GM10266 (cell line): ENCODE measurements around the gene CADPS.

Experiments used
- DNase-seq: peaks from one replicate; pipeline ENCODE4 v3.0.0; 2012; ENCODE audit errors: extremely low spot score
- TF ChIP-seq, protein P1 (sequence below): IDR thresholded peaks from 2 replicates; pipeline ENCODE4 v1.5.1; 2012; ENCODE audit warnings: mild to moderate bottlenecking, low read depth; ENCODE audit not compliant: control insufficient read depth, insufficient read depth; ENCODE audit errors: missing control alignments

Gene CADPS

DNA sequence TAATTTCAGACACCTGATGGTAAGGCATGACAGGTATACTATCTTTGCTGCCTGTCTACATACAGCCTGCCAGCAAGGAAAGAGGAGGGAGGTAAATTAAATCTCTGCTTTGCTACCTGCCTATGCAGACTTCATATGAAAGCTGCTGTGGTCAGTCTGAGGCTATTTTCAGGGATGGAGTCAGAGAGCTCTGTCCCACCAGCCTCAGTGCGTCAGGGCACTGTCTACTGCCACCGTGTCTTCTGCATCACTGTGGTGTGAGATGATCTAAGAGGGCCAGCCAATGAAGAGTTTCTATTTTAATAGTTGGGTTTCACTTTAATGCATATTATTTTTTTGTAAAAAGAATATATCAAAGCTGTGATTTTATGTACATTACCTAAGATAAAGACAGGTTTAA lies 125.6 kb downstream of the CADPS start:
- TF ChIP-seq, protein P1, sequence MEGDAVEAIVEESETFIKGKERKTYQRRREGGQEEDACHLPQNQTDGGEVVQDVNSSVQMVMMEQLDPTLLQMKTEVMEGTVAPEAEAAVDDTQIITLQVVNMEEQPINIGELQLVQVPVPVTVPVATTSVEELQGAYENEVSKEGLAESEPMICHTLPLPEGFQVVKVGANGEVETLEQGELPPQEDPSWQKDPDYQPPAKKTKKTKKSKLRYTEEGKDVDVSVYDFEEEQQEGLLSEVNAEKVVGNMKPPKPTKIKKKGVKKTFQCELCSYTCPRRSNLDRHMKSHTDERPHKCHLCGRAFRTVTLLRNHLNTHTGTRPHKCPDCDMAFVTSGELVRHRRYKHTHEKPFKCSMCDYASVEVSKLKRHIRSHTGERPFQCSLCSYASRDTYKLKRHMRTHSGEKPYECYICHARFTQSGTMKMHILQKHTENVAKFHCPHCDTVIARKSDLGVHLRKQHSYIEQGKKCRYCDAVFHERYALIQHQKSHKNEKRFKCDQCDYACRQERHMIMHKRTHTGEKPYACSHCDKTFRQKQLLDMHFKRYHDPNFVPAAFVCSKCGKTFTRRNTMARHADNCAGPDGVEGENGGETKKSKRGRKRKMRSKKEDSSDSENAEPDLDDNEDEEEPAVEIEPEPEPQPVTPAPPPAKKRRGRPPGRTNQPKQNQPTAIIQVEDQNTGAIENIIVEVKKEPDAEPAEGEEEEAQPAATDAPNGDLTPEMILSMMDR = no peak
- no peak for DNase-seq

DNA sequence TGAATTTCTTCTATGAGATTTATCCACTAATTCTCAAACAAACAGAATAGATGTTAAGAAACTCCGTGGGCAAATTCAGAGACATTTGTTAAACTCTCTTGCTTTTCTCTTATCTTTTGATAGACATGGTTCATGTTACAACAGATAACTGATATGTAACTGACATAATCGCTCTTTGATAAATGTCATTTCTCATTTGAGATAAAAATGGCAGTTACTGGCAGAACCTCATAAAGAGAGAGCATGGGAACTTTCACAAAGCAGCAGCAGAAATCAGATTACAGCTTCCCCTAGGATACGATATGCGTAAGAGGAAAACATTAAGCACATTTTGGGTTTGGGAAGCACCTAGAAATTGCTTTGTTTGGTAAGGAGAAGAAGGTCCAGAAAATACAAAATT lies 126.1 kb downstream of the CADPS start:
- TF ChIP-seq, protein P1 = no peak
- DNase-seq = no peak

DNA sequence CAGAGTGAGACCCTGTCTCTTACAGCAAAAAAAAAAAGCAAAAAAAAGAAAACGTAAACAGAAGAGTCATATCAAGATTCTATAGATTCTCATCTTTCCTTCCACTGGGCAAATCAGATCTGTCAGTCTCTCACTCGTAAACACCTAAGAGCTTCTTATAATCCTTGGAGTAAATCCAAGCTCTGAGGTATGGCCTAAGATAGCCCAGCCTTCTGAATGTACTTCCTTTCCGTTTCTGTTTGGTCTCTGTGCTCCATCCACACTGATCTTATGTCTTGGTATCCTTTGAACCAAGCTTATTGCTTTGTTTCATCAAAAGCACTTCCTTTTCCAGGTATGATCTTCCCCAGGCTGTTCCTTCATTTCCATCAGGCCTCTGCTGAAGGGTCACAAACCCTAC lies 137.8 kb downstream of the CADPS start:
- TF ChIP-seq, protein P1 = no peak
- no peak for DNase-seq

DNA sequence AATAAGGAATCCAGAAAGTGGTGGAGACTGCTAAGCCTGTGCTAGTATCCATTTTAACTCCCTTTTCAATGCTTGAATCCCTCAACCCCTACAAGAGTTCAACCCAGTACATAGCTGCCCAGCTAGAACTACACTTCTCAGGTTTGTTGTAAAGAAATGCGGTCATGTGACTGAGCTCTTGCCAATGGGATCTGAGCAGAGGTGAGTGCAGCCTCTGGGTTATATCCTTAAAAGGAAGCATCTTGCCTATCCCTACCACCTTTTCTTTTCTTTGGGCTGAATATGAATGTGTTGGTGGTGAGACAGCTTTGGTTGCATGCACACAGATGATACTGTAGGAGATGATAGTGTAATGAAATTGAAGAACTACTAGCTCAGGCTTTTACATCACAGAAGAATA lies 139.7 kb downstream of the CADPS start:
- TF ChIP-seq, protein P1 = no peak
- no peak for DNase-seq

DNA sequence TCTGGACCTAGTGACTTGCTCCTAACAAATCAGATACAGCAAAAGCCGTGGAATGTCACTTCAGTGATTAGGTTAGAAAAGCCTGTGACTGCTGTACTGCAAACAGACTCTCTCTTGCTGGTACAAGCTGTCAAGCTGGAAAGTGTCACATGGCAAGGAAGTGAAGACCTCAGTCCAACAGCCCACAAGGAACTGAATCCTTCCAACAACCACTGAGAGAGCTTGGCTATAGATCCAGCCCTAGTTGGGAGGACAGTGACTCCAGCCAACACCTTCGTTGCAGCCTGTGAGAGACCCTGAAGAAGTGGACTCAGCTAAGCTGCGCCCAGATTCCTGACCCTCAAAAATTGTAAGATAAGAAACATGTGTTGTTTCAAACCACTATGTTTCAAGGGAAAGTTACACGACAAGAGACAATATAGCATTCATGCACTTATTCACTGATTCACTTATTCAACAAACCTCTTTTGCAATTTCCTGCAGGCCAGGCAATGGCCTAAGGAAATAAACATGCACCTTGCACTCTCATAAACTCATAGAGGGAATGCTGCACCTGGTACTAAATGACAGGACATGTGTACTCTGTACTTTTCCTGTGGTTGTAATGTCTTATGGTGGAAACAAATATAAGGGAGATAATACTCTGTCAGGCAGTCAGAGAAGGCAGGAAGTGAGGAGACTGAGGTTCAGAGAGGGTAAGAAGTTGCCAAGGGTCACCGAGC lies 142.9 kb downstream of the CADPS start:
- TF ChIP-seq, protein P1 = no peak

DNA sequence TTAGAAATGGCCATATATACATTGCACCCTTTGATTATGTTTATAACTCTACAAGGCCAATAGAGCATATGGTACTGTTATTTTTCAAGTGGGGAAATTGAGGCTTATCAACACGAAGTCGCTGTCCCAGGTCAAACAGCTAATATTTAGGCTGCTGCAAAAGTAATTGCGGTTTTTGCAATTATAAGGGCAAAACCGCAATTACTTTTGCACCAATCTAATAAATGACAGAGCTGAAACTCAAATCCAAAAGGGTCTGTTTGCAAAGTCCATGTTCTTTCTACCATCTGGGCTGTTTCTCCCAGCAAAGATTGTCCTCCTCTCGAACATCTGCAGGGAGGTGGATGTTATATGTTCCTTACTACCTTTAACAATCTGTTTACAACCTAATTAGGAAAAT lies 147.2 kb downstream of the CADPS start:
- no peak for DNase-seq
- TF ChIP-seq, protein P1 = no peak

More for the DNA sequence above, 142.9 kb downstream of the CADPS start:
- no peak for DNase-seq

DNA sequence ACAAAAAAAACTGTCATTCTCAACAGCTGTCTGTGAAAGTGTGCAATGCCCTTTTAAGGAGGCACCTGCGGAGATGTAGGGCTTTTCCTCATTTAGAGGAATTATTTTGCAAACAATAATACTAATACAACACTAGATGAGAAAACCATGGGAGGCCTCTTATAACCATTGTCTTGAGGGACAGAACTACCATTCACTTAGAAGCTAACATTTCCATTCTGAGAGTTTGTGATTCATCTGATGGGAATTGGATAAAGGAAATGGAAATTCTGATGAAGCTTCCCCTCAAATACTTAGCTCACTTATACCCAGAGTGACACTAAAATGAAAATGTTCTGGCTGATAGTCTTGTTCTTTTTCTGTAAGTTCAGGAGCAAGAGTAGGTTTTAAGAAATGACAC lies 147.7 kb downstream of the CADPS start:
- DNase-seq = no peak
- TF ChIP-seq, protein P1 = no peak
